ENCODE measurements around the gene CMPK2.

Gene CMPK2

DNA sequence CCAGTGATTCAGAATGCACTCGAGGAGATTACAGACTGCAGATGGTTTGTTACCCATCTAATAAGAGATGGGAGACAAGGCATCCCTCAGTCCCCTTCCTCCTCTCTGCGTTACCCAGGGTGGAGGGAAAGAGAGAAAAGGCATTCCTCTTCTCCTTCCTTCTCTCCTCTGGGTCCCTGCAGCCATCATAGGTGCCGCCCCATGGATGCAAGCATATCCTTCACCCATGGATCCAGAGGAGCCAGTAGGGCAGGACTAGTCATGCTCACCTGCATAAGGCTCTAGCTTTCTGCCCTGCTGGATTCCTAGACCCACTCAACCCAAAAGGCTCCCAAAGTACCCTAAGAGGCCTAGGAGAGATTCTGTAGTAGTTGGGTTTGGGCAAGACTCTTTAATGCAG, 20.4 kb downstream of the CMPK2 start:
- DNase-seq (ENCODE audit: low read depth in 1 of 2, low spot score in 1 of 2), result no peak

DNA sequence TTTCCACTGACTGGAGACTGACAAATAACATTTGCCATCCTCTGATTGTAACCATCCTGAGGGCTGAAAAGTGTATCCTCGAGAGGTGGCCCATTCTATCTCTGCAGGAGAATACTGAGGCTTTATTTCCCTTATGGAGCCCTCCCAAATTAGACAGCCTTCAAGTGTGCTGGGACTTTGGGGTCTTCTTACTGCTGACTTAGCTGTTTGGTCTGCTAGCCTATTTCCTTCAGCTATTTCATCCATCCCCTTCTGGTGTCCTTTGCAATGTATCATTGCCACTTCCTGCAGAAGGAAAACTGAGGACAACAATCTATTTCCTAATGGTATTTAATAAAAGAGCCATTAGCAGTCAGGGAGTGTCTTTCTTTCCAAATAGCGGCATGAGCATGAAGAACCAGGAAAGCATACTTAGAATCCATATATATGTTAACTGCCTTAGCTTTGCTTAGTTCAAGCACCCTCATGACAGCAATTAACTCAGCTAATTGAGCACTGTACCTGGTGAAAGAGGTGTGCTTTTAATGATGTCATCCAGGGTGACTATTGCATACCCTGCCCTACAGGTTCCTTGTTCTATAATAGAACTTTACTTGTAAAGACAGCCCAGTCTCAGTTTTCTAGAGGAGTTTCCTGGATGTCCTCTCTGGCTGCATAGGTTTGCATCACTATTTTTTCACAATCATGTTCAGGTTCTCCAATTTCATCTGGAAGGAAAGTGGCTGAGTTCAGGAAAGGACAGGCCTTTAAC, 24.0 kb downstream of the CMPK2 start:
- no peak for DNase-seq (ENCODE audit: low read depth in 1 of 2, low spot score in 1 of 2)

DNA sequence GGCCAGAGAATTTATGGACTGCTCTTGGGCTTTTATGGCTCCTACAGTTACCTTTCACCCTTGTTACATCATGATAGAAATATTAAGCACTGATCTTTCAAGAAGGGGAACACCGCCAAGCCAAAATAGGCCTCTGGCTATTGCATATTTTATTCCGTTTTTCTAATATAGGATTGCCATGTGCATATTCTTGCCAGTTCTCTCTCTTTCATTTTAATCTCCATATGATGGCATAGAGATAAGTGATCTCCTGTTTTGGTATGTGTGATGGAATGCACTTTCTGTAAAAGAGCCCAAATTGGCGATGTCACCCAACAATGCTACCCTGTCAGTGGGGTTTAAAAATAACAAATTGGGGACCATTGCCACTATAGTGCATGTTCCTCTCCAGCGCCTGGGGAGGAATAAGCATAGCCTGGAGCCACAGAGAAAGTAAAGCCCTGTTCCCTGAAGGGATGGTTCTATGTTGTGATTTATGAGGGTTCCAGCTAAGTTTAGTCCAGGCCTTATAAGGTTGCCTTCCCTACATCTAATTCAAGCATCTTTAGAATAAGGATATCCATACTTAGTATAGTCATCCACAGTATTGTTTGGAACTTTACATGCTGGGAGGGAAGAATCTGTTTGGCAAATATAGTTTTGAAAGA, 26.9 kb downstream of the CMPK2 start:
- no peak for DNase-seq (ENCODE audit: low read depth in 1 of 2, low spot score in 1 of 2)

- DNase-seq (ENCODE audit: low read depth in 1 of 2, low spot score in 1 of 2), result no peak
These were observed 30.2 kb downstream of the CMPK2 start for GRCh38 chr2:6835467-6835866.

DNA sequence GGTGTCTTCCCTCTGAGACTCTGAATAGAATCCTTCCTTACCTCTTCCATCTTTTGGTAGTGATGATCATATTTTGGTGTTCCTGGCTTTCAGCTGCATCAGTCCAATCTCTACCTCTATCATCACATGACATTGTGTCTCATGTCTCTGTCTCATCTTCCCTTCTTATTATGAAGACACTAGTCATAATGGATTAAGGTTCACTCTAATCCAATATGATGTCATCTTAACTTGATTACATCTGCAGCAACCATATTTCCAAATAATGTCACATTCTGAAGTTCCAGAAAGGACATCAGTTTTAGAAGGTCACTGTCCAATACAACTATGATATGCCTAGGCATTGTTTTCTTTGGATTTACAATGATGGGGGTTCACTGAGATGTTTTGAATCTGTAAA, 31.5 kb downstream of the CMPK2 start:
- DNase-seq (ENCODE audit: low read depth in 1 of 2, low spot score in 1 of 2), result no peak

- DNase-seq (ENCODE audit: low read depth in 1 of 2, low spot score in 1 of 2), result no peak
These were observed 32.5 kb downstream of the CMPK2 start for GRCh38 chr2:6833300-6833604.

GRCh38 chr2:6832596-6833299, 33.0 kb downstream of the CMPK2 start:
- DNase-seq (ENCODE audit: low read depth in 1 of 2, low spot score in 1 of 2), result no peak

DNA sequence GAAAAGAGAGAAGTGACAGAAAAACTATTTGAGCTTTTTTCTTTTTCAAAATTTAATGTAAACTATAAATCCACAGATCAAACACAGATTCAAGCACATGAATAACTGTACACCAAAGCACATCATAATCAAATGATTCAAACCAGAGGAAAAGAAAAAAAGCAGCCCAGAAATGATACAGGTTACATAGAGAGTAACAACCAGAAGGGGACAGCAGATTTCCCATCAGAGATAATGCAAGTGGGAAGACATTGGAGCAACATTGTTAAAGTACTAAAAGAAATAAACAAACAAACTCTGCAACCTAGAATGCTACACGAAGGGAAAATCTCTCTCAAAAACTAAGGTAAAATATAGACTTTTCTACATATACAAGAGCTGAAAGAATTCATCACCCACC, 34.5 kb downstream of the CMPK2 start:
- DNase-seq (ENCODE audit: low read depth in 1 of 2, low spot score in 1 of 2), result no peak

DNA sequence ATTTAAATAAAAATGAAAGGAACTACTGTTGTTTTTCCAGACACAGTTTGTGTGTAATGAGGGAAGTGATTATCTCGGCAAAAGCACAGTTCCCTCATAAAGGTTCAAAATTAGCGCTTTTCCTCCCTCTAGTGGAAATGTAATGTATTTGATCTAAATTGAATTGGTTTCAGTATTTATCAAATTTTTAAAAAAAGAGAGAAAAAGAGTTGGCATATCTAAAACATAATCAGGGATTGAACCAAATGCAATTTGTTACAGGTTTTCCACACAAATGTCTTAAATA, 37.5 kb downstream of the CMPK2 start:
- no peak for DNase-seq (ENCODE audit: low read depth in 1 of 2, low spot score in 1 of 2)

DNA sequence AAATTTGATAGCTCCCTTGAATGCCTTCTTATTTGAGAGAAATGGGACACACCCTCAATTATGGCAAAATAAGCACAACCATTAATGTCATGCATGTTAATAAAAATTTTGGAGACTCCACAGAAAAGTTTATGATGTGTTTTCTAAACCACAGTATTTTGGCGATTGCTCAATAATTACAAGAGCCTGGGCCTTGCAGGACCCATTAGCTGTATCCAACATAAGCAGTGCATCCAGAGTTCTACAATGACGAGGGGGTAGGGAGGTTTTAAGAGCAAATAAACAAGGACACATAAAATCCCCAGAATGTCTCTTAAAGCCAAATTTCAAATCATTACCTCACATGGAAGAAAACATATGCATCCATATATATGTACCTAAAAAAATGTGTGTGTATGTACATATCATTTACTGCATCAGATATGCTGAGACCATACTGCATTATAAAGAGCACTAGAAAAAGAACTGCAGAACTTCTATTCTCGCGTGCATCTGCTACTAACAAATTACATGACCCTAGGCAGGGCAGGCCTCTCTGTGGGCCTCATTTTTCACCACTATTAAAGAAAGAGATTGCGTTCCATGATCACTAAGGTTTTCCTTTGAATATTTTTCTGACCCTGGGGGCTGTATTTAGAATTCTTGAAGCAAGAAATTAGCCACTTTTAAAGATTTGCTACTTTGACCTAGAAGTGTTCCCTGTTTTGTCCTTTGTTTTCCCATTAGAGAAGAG, 38.0 kb downstream of the CMPK2 start:
- no peak for DNase-seq (ENCODE audit: low read depth in 1 of 2, low spot score in 1 of 2)

DNA sequence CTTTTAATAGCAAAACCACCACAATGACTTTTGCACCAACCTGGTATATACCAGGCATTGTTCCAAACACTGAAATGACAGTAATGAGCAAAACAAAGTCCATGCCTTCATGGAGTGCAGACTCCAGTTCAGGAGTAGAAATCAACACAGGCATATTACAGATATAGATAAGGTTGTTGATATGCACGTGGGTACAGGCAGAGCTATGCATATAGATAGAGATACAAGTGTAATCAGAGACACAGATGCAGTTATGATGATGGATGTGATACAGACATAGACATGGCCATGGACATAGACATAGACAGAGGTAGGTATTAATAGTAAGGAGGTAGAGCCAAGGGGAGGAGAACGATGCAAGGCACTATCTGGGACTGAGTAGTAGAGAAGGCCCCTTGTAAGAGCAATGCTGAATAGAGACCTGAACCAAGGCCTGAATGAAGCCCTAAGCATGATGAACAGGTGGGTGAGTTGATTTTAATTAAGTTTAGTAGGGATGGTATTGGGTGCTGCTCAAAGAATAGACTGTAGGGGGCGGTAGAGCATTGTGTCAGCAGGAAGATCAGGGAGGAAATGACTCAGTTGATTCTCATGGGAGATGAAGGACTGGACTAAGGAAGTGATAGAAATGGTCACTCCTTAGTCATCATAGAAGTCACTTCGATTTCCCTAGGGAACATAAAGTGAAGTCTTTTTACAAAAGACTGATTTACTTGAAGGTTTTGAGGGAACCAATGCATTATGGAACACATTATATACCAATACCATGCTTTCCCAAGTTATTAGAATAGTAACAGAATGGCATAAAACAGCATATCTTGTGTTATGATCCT, 39.4 kb downstream of the CMPK2 start:
- DNase-seq (ENCODE audit: low read depth in 1 of 2, low spot score in 1 of 2), result peak; percentile 3 to 6

DNA sequence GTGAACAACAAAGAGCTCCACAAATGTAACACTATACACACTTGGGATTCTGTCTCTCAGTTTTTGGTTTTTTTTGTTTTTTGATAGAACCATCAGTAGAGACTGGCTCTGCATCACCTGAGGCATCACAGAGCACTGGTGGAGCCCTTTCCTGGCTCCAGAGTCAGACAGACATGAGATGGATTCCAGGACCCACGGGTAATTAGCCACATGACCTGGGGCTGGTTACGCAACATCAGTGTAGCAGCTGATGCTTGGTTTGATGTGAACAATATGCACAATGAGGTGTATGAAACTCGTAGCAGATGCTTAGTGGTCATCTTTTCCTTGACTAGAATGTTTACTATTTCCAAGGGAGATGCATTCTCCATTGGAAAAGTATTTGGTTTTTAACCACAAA, 40.7 kb downstream of the CMPK2 start:
- no peak for DNase-seq (ENCODE audit: low read depth in 1 of 2, low spot score in 1 of 2)

- DNase-seq (ENCODE audit: low read depth in 1 of 2, low spot score in 1 of 2), result no peak
These were observed 42.6 kb downstream of the CMPK2 start for GRCh38 chr2:6823111-6823510.

DNA sequence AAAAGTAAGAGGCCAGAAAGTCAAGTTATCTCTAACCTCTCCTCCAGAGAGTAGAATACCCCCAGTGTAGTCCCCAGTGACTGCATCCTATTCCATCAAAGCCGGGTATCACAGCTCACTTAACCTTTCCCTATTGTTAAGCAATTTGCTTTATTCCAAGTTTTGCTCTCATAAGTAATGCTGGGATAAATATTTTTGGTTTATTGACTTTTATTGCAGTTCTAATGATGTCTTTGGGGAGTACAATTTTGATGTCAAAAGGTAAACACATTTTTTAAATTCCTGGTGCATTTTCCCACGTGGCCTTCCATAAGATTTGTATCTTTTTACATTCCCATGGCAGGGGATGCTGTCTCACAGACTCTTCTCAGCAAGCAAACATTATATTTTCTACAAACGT, 43.3 kb downstream of the CMPK2 start:
- DNase-seq (ENCODE audit: low read depth in 1 of 2, low spot score in 1 of 2), result no peak

GRCh38 chr2:6820903-6821584, 44.7 kb downstream of the CMPK2 start:
- DNase-seq (ENCODE audit: low read depth in 1 of 2, low spot score in 1 of 2), result no peak

- no peak for DNase-seq (ENCODE audit: low read depth in 1 of 2, low spot score in 1 of 2)
These were observed 45.5 kb downstream of the CMPK2 start for GRCh38 chr2:6820236-6820635.

GRCh38 chr2:6819668-6820067, 46.0 kb downstream of the CMPK2 start:
- no peak for DNase-seq (ENCODE audit: low read depth in 1 of 2, low spot score in 1 of 2)

DNA sequence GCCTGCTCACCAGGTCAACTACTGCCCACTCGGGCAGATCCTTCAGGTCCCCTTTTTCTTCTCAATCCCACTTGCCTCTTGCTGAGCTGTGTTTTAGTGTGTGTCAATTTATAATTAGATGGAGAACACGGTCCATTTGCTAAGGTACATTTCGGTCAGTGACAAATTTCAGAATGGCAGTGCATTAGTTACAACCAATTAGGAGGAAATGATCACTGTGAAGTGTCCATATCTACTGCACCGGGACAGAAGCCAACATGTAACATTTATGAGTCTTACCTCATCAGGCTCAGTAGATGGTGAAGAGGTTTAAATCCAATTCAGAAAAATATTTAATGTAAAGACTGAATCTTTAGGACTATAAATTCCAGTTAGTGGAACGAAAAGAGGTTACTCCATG, 47.7 kb downstream of the CMPK2 start:
- DNase-seq (ENCODE audit: low read depth in 1 of 2, low spot score in 1 of 2), result no peak

GRCh38 chr2:6814869-6815268, 50.8 kb downstream of the CMPK2 start:
- no peak for DNase-seq (ENCODE audit: low read depth in 1 of 2, low spot score in 1 of 2)

DNA sequence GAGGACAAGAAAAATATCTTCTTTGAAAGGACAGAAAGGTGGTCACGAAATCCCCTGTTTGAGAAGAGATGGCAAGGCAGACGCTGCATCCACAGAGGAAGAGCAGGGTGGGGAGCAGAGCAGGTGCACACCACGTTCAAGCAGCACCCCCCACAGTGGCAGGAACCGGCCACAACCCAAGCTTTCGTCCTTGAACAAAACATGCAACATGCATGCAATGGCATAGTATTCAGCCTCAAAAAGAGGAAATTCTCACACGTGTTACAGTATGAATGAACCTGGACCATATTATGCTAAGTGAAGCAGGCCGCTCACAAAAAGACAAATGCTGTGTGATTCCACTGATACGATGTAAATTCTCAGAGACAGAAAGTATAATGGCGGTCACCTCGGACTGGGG, 51.4 kb downstream of the CMPK2 start:
- no peak for DNase-seq (ENCODE audit: low read depth in 1 of 2, low spot score in 1 of 2)

DNA sequence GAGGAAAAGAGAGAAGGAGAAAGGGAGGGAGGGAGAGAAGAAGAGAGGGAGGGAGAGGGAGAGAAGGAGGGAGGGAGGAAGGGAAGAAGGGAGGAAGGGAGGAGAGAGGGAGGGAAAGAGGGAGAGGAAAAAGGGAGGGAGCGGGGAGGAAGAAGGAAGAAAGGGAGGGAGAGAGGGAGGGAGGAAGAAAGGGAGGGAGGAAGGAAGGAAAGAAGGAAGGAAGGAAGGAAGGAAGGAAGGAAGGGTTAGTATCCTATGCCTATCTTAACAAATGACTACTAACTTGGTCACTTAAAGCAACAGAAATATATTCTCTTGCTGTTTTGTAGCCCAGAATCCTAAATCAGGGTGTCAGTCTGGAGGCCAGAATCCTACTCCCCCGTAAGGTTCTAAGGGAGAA, 52.1 kb downstream of the CMPK2 start:
- DNase-seq (ENCODE audit: low read depth in 1 of 2, low spot score in 1 of 2), result no peak

Measured in stimulated activated CD4-positive, alpha-beta T cell treated with anti-CD3 and anti-CD28 coated beads, Interleukin-15, amount 100 ng/mL, for 1 hour (primary cell).